HEK293 (cell line): ENCODE data around the gene PSD2.

Experiments
- CTCF ChIA-PET: fragments of 350-600 bp; formaldehyde crosslinking; extraction: SDS; loops from one replicate; lab custom pipeline; 2021; ENCODE audit warnings: antibody characterized with exemption; lab: Yijun Ruan, JAX
- POLR2A ChIA-PET: fragments of 300-600 bp; formaldehyde crosslinking; extraction: SDS; loops from one replicate; lab custom pipeline; 2020; ENCODE audit warnings: antibody characterized with exemption, inconsistent platforms; lab: Yijun Ruan, JAX
- H3K27ac ChIP-seq: fragments of 200-500 bp; sonication (Bioruptor generic); 2 replicates; pipeline ENCODE4 v1.5.1; 2014; ENCODE audit warnings: low read depth, low read length, control low read depth, inconsistent platforms; ENCODE audit errors: extremely low read depth
- H3K36me3 ChIP-seq, 2 experiments: fragments of 200-500 bp in 1 of 2; sonication (Bioruptor generic) in 1 of 2; 1 replicate in 1 of 2; 2 replicates in 1 of 2; pipeline ENCODE4 v1.5.1; 2014 to 2017; ENCODE audit warnings: inconsistent platforms in 2 of 2, low read length in 2 of 2; ENCODE audit not compliant: control insufficient read depth in 2 of 2, insufficient read depth in 1 of 2
- H3K4me1 ChIP-seq: fragments of 200-500 bp; sonication (Bioruptor generic); 2 replicates; pipeline ENCODE4 v1.5.1; 2014; ENCODE audit warnings: mild to moderate bottlenecking, low read length, inconsistent platforms; ENCODE audit not compliant: control insufficient read depth, insufficient read depth
- H3K4me3 ChIP-seq: 2 replicates; pipeline ENCODE4 v1.5.1; 2011; ENCODE audit warnings: low read depth, mild to moderate bottlenecking, control low read depth, low read length, moderate library complexity
- H3K9me3 ChIP-seq: fragments of 200-500 bp; sonication (Bioruptor generic); 2 replicates; pipeline ENCODE4 v1.5.1; 2014; ENCODE audit warnings: low read depth, low read length, inconsistent platforms; ENCODE audit not compliant: control insufficient read depth, insufficient read depth
- IKZF3 ChIP-seq: fragments of 450-650 bp; IDR thresholded peaks from 2 replicates; pipeline ENCODE4 v1.5.0; 2018; ENCODE audit warnings: missing biosample characterization, mild to moderate bottlenecking, missing genetic modification characterization, moderate library complexity
- KLF16 ChIP-seq: fragments of 450-650 bp; formaldehyde crosslinking; IDR thresholded peaks from 2 replicates; pipeline ENCODE4 v1.5.1; 2017; ENCODE audit warnings: missing biosample characterization, missing genetic modification characterization
- KLF8 ChIP-seq: fragments of 450-650 bp; formaldehyde crosslinking; IDR thresholded peaks from 2 replicates; pipeline ENCODE4 v1.5.1; 2016; ENCODE audit warnings: missing biosample characterization, missing genetic modification characterization
- PBX3 ChIP-seq: sonication (generic); formaldehyde crosslinking; IDR thresholded peaks from 2 replicates; pipeline ENCODE4 v1.8.1; 2022; ENCODE audit warnings: mild to moderate bottlenecking, moderate library complexity, missing genetic modification reagents
- PRDM10 ChIP-seq: fragments of 450-650 bp; formaldehyde crosslinking; IDR thresholded peaks from 2 replicates; pipeline ENCODE4 v1.5.1; 2016; ENCODE audit warnings: missing biosample characterization, missing genetic modification characterization
- TRIM28 ChIP-seq: IDR thresholded peaks from 2 replicates; pipeline ENCODE4 v1.6.1; 2011; ENCODE audit warnings: low read length, control low read depth, borderline replicate concordance
- ZBTB17 ChIP-seq: fragments of 450-650 bp; formaldehyde crosslinking; IDR thresholded peaks from 2 replicates; pipeline ENCODE4 v1.5.1; 2016; ENCODE audit warnings: missing biosample characterization, missing genetic modification characterization
- ZBTB48 ChIP-seq: fragments of 450-650 bp; formaldehyde crosslinking; IDR thresholded peaks from 2 replicates; pipeline ENCODE4 v1.5.1; 2016; ENCODE audit warnings: missing biosample characterization, missing genetic modification characterization
- ZIC2 ChIP-seq: fragments of 450-650 bp; formaldehyde crosslinking; IDR thresholded peaks from 2 replicates; pipeline ENCODE4 v1.5.1; 2016; ENCODE audit warnings: missing biosample characterization, missing genetic modification characterization
- ZNF146 ChIP-seq: fragments of 450-650 bp; formaldehyde crosslinking; IDR thresholded peaks from 2 replicates; pipeline ENCODE4 v1.5.1; 2016; ENCODE audit warnings: missing biosample characterization, missing genetic modification characterization
- ZNF19 ChIP-seq: fragments of 450-650 bp; formaldehyde crosslinking; IDR thresholded peaks from 2 replicates; pipeline ENCODE4; 2016; ENCODE audit warnings: missing biosample characterization, missing genetic modification characterization, low read depth
- ZNF280C ChIP-seq: fragments of 450-650 bp; formaldehyde crosslinking; IDR thresholded peaks from 2 replicates; pipeline ENCODE4 v1.5.1; 2016; ENCODE audit warnings: missing biosample characterization, missing genetic modification characterization
- ZNF501 ChIP-seq: fragments of 450-650 bp; formaldehyde crosslinking; IDR thresholded peaks from 2 replicates; pipeline ENCODE4 v1.5.1; 2016; ENCODE audit warnings: missing biosample characterization, missing genetic modification characterization
- ZNF529 ChIP-seq: fragments of 450-650 bp; formaldehyde crosslinking; IDR thresholded peaks from 2 replicates; pipeline ENCODE4 v1.5.1; 2017; ENCODE audit warnings: missing genetic modification characterization, missing biosample characterization; ENCODE audit not compliant: insufficient replicate concordance
- ZNF585B ChIP-seq: fragments of 450-650 bp; formaldehyde crosslinking; IDR thresholded peaks from 2 replicates; pipeline ENCODE4 v1.5.1; 2016; ENCODE audit warnings: missing biosample characterization, missing genetic modification characterization
- ZNF701 ChIP-seq: fragments of 450-650 bp; formaldehyde crosslinking; IDR thresholded peaks from 2 replicates; pipeline ENCODE4 v1.5.1; 2016; ENCODE audit warnings: missing biosample characterization, missing genetic modification characterization
- ZNF768 ChIP-seq: fragments of 450-650 bp; formaldehyde crosslinking; IDR thresholded peaks from 2 replicates; pipeline ENCODE4 v1.5.1; 2018; ENCODE audit warnings: missing biosample characterization, mild to moderate bottlenecking, missing genetic modification characterization
- ZNF792 ChIP-seq: fragments of 450-650 bp; formaldehyde crosslinking; IDR thresholded peaks from 2 replicates; pipeline ENCODE4 v1.5.1; 2016; ENCODE audit warnings: missing biosample characterization, missing genetic modification characterization
- ZNF843 ChIP-seq: fragments of 450-650 bp; formaldehyde crosslinking; IDR thresholded peaks from 2 replicates; pipeline ENCODE4 v1.5.1; 2016; ENCODE audit warnings: missing biosample characterization, missing genetic modification characterization
- ZSCAN16 ChIP-seq: fragments of 450-650 bp; formaldehyde crosslinking; IDR thresholded peaks from 2 replicates; pipeline ENCODE4 v1.5.1; 2016; ENCODE audit warnings: missing biosample characterization, missing genetic modification characterization

PSD2 gene

GRCh38 chr5:139880416-139881142, 85.0 kb downstream of the PSD2 start (continued):
- TF ChIP-seq PBX3 (CRISPR knock-in tag) (no peak), ZNF19 (tag by site-specific recombination) (no peak), ZBTB17 (tag by site-specific recombination) (0 out of 2 replicates have a peak, but pooled peaks have one; percentile 31), ZIC2 (peak; percentile 93)

- TF ChIP-seq ZNF501 (tag by site-specific recombination) (no peak), IKZF3 (tag by site-specific recombination) (no peak), ZSCAN16 (peak; percentile 95), ZBTB48 (tag by site-specific recombination) (peak; percentile 42; the same call in 1 of the 2 replicates), PRDM10 (tag by site-specific recombination) (peak; percentile 87)
- Histone ChIP-seq H3K4me1 (peaks cover 14% of the 10 kb centered on the region), H3K9me3 (no peaks in the 10 kb centered on the region), H3K4me3 (no peak overlapping the region), H3K27ac (peak overlapping the region; percentile 69; the same call in 1 of the 2 replicates), H3K36me3 (peaks cover 0 to 8% of the 10 kb centered on the region in 2 experiments; a peak in 2 of 3 replicates)
- ChIA-PET POLR2A (interaction anchor here (0.6 kb wide), 1 partner anchor 20 kb away, joined by 5 read pairs; no protein-coding TSS in a partner anchor), CTCF (interaction anchor here (1.2 to 4.4 kb wide), 3 partner anchors 15 to 88 kb away, joined by 3 to 25 read pairs (median 3); no protein-coding TSS in a partner anchor)
Observed at GRCh38 chr5:139881143-139881733, 85.6 kb downstream of the PSD2 start.

- Histone ChIP-seq H3K9me3 (no peaks in the 10 kb centered on the region), H3K4me3 (no peak overlapping the region), H3K27ac (no peak overlapping the region), H3K4me1 (peaks cover 14% of the 10 kb centered on the region), H3K36me3 (peaks cover 0 to 6% of the 10 kb centered on the region in 2 experiments; a peak in 2 of 3 replicates)
- TF ChIP-seq ZNF792 (tag by site-specific recombination), result no peak
- no peak for TF ChIP-seq ZNF529 (tag by site-specific recombination)
- TF ChIP-seq TRIM28, result no peak
- no peak for TF ChIP-seq KLF16 (tag by site-specific recombination)
- TF ChIP-seq ZNF843, result no peak
- TF ChIP-seq ZNF280C (tag by site-specific recombination), result no peak
- TF ChIP-seq KLF8, result no peak
- TF ChIP-seq IKZF3 (tag by site-specific recombination), result no peak
- no peak for TF ChIP-seq ZNF585B (tag by site-specific recombination)
- TF ChIP-seq ZNF146 (tag by site-specific recombination), result no peak
- TF ChIP-seq ZNF768 (tag by site-specific recombination), result no peak
- no peak for TF ChIP-seq ZNF701 (tag by site-specific recombination)
- ChIA-PET POLR2A (no interaction called here), CTCF (interaction anchor here (1.2 to 4.4 kb wide), 2 partner anchors 16 to 87 kb away, joined by 3 to 25 read pairs; no protein-coding TSS in a partner anchor)
Observed at GRCh38 chr5:139882316-139882715, 86.7 kb downstream of the PSD2 start.
